ENCODE data around the gene SETD2. TPM values are rescaled to one million over a fixed set of nuclear protein-coding genes. Genes with fewer than 3 reads are reported as not detected.

Gene SETD2
- total and polyA plus RNA-seq, 9 of the 15 experiments (the other 6 are each of a cell fraction or from before 2014, with no cell fraction given): 8.2 to 44.0 (median 33.6) TPM

DNA sequence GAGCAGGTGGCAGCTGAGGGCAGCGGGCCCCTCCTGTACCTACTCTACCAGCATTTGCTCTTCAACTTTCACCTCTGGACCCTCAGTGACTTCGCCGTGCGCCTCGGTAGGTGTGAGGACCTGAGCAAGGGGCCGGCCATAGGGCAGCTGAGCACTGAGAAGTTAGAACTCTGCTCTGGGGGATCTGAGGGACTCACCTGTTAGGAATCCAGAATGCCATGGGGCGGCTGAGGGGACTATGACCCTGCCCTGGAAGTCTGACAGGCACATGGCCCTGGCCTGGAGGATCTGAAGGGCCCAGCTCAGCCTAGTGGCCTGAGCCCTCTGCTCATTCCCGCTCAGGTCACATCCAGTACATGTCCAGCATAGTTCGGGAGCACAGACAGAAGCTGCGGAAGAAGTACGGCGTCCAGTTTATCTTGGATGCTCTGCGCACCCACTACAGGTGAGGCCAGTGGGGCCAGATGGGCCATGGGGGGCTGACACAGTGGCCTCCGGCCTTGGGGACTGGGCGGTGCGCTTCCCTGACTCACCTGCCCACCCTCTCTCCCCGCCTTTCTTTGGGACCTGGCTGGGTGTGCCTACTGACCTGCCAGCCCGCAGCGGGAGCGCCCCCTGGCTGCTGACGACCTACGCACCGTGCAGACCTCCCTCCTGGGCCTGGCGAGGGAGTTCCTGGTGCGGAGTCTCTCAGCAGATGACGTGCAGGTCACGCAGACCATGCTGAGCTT, 165.6 kb downstream of the SETD2 start (continued):
- no peak for TF ChIP-seq ZFP91 (CRISPR knock-in tag; IDR thresholded peaks at IDR 0.05)
- TF ChIP-seq PPARD (CRISPR knock-in tag; IDR thresholded peaks at IDR 0.05): no peak
- peak; percentile 34; the same call in 1 of the 2 replicates for TF ChIP-seq E2F1 (CRISPR knock-in tag; IDR thresholded peaks at IDR 0.05)
- no peak for TF ChIP-seq MED1 (CRISPR knock-in tag; IDR thresholded peaks at IDR 0.05; ENCODE audit: borderline replicate concordance)
- no peak for TF ChIP-seq GTF2A2 (tag; IDR thresholded peaks at IDR 0.05)
- TF ChIP-seq KLF13 (tag; IDR thresholded peaks at IDR 0.05; ENCODE audit: borderline replicate concordance, low read depth): no peak
- TF ChIP-seq SMAD4 (CRISPR knock-in tag; conservative IDR thresholded peaks at IDR 0.05): no peak; the same call in 1 of the 2 replicates
- TF ChIP-seq ZNF175 (CRISPR knock-in tag; IDR thresholded peaks at IDR 0.05; ENCODE audit: low read depth): no peak
- TF ChIP-seq SNIP1 (IDR thresholded peaks at IDR 0.05; ENCODE audit: low read depth): no peak
- TF ChIP-seq ZFP1 (CRISPR knock-in tag; IDR thresholded peaks at IDR 0.05): no peak
- TF ChIP-seq MCM2 (IDR thresholded peaks at IDR 0.05; ENCODE audit: low read depth): no peak
- no peak for TF ChIP-seq ZNF507 (tag; conservative IDR thresholded peaks at IDR 0.05)
- no peak for TF ChIP-seq ZNF324 (CRISPR knock-in tag; IDR thresholded peaks at IDR 0.05)
- no peak for TF ChIP-seq JUND (IDR thresholded peaks at IDR 0.05; ENCODE audit: borderline replicate concordance, low read depth, low read length)
- TF ChIP-seq JUND (tag; IDR thresholded peaks at IDR 0.05; ENCODE audit: borderline replicate concordance, low read depth, low read length): no peak; the same call in 2 of the 3 replicates
- no peak for TF ChIP-seq ATF2 (CRISPR knock-in tag; IDR thresholded peaks at IDR 0.05)
- TF ChIP-seq NCOR1 (IDR thresholded peaks at IDR 0.05): no peak
- TF ChIP-seq ZNF124 (CRISPR knock-in tag; IDR thresholded peaks at IDR 0.05): no peak
- TF ChIP-seq KLF6 (CRISPR knock-in tag; IDR thresholded peaks at IDR 0.05; ENCODE audit: borderline replicate concordance): no peak
- no peak for TF ChIP-seq CHCHD3 (CRISPR knock-in tag; IDR thresholded peaks at IDR 0.05)
- TF ChIP-seq COPS2 (conservative IDR thresholded peaks at IDR 0.05): no peak
- TF ChIP-seq, protein P1, sequence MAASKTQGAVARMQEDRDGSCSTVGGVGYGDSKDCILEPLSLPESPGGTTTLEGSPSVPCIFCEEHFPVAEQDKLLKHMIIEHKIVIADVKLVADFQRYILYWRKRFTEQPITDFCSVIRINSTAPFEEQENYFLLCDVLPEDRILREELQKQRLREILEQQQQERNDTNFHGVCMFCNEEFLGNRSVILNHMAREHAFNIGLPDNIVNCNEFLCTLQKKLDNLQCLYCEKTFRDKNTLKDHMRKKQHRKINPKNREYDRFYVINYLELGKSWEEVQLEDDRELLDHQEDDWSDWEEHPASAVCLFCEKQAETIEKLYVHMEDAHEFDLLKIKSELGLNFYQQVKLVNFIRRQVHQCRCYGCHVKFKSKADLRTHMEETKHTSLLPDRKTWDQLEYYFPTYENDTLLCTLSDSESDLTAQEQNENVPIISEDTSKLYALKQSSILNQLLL (CRISPR knock-in tag; IDR thresholded peaks at IDR 0.05; ENCODE audit: borderline replicate concordance): no peak
- TF ChIP-seq ARHGAP35 (IDR thresholded peaks at IDR 0.05; ENCODE audit: partially characterized antibody): no peak
- no peak for TF ChIP-seq ZNF146 (CRISPR knock-in tag; IDR thresholded peaks at IDR 0.05; ENCODE audit: unreplicated experiment)
- no peak for TF ChIP-seq IRF2 (CRISPR knock-in tag; IDR thresholded peaks at IDR 0.05)
